KBM-7 (cell line): Measurements from ENCODE around the gene VWA5B1.

Source experiments
- DNase-seq: peaks from one replicate; pipeline ENCODE4 v3.0.0-alpha.2; 2015
- in situ Hi-C: fragments of 300-500 bp; cut with MboI; formaldehyde crosslinking; loops from 2 replicates; pipeline ENCODE4 v1.14.3; 2020; ENCODE audit warnings: low sequenced_read_pairs, low pct_unique_long_range_greater_than_20kb, mixed read lengths

VWA5B1 gene

GRCh38 chr1:20401405-20402010 is 110.8 kb downstream of the VWA5B1 start:
- in situ Hi-C loops, result no loop called here
- no peak for DNase-seq

- in situ Hi-C loops, result no loop called here
- DNase-seq, result no peak
Measured at GRCh38 chr1:20402585-20403422, 112.1 kb downstream of the VWA5B1 start.

GRCh38 chr1:20403423-20404145 is 112.9 kb downstream of the VWA5B1 start:
- no peak for DNase-seq
- in situ Hi-C loops, result no loop called here

GRCh38 chr1:20404466-20404865 is 113.8 kb downstream of the VWA5B1 start:
- in situ Hi-C loops, result no loop called here
- DNase-seq, result no peak
